Stimulated activated CD8-positive, alpha-beta memory T cell treated with anti-CD3 and anti-CD28 coated beads, Interleukin-4, amount 100 ng/mL, for 24 hours (primary cell): ENCODE results near the gene SERGEF.

ENCODE experiments used
- DNase-seq: peaks from one replicate; pipeline ENCODE4 v3.0.0-alpha.2; 2020; ENCODE audit warnings: low read depth

The SERGEF gene

DNA sequence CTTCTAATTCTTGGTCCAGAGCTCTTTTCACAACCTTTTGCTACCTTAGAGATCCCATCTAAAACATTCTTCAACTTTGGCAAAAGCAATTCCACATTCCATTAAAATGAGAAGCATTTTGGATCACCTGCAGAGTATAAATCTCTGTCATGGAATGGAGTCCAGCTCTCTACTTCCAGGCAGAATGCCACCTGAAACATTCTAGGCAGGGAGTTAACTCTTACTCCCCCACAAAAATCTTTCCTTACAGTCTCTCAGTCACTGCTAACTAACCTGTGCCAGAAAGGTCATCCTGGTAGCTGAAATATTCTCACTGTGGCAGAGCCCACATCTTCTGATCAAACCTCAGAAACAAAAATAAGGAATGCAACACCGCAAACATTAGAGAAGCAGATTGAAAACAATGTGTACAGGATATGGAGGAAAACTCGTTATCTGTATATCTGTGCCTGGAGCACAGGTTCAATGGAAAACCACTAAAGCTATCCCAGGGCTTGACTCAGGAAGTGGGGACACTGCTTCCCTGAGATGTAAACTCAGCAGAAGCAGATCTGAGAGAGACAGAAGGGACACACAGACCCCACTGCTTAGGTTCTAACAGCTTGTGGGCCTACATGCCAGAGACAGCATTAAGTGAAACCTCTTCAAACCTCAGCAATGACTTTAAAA is 199.3 kb downstream of the SERGEF start:
- no peak for DNase-seq

- DNase-seq: no peak
These were observed 200.0 kb downstream of the SERGEF start for GRCh38 chr11:17812865-17813187.

- DNase-seq: no peak
These were observed 200.6 kb downstream of the SERGEF start for GRCh38 chr11:17812091-17812864.

- DNase-seq: no peak
These were observed 201.5 kb downstream of the SERGEF start for GRCh38 chr11:17811352-17811751.

GRCh38 chr11:17810746-17811145 is 202.1 kb downstream of the SERGEF start:
- DNase-seq: no peak

DNA sequence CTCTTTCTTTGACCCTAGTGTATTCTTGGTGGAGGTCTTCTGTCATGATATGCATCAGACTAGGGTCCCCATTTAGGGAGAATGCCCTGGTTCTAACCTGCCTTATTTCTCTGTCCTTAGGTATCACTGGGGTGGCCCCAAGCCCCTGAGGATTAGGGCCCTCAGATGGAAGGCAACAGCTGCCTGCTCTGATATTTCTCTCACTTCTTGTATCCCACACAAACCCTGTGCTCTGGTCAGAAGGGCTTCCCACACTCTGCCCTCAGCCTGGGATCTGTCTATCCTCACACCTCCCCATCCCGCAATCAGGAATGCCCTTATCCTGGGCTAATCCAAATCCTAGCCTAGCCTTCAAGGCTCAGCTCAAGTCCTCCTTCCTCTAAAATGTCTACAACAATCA is 202.8 kb downstream of the SERGEF start:
- DNase-seq: no peak

- DNase-seq: no peak
These were observed 205.8 kb downstream of the SERGEF start for GRCh38 chr11:17807034-17807433.

DNA sequence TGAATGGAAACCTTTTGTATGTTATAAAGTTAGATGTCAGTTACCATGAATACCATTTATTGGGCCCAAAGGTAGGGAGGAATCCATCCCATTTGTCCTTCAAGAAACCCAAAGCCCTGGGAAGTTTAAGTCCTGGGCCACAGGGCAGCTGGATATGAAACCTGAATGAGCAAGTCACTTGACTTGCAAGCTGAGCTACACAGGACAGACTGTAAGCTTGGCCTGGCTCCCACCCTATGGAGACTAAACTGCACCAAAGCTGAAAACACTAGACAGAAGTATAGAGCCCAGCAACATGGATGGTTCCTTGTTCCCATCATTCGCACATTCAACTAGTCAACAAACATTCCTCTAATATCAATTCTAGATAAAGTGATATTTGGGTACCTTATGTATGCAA is 207.0 kb downstream of the SERGEF start:
- DNase-seq: no peak

- DNase-seq: no peak
These were observed 207.8 kb downstream of the SERGEF start for GRCh38 chr11:17805043-17805442.

- DNase-seq: no peak
These were observed 209.0 kb downstream of the SERGEF start for GRCh38 chr11:17803754-17804334.

DNA sequence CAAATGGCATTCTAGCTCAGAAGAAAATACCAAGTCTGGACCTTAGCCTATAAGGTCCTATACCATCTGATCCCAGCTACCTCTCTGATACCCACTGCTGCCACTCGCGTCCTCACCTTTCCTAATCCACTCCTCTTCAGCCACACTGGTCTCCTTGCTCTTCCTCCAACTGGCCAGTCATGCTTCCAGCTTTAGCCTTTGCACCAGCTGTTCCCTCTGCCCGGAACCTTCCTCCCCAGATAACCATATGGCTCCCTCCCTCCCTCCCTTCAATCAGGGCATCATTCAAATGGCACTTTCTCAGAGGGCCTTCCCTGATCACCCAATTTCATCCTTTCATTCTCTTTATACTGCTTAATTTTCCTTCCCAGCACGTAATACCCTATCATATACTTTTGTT is 210.4 kb downstream of the SERGEF start:
- no peak for DNase-seq

DNA sequence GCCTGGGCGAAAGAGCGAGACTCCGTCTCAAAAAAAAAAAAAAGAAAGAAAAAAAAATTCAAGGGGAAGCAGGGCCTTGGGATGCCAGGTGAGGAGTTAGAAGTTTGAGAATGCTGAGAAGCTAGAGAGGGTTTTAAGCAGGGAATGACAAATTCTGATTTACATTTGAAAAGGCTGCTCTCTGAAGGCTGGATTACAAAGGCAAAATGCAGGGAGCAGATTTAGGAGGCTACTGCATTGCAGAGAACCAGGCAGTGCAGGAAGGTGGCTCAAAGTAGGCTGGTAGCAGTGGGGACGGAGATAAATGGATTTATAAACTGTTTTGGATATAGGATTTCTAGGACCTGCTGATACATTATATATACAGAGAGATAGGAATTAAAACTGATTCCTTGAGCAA is 211.7 kb downstream of the SERGEF start:
- no peak for DNase-seq

DNA sequence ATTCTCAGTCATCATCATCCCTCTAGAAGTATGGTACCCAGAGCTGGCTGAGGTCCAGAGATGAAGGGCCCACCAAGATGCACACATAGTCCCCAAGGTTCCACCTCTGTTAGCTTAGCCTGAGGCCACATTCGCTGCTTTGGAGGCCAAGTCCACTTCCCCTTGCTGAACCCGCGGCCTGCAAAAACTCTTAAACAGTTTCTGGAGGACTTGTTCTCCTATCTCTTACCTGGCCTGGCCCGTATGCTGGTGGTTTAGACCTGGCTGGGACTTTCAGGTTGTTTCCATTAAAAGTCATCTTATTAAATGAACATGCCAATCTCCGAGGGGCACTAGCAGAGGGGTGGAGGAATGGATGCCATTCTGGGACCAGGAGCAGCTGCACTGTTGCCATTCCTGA is 213.7 kb downstream of the SERGEF start:
- no peak for DNase-seq

DNA sequence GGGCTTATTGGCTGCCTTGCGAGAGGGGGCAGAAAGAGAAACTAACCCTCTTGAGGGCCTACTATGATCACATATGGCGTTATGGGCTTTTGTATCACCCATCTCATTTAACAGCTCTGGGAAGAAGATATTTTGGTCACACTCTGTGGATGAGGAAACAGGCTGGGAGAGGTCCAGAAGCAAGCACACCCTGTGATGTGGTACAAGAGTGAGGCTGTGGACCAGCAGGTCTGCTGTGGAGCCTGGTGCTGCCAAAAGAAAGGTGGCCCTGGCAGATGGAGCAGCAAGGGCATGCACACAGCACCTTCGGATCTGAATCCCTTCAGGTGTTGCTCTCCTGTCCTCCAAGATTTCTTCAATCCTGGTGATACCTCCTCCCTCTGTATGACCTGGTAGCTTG is 214.1 kb downstream of the SERGEF start:
- DNase-seq: no peak

DNA sequence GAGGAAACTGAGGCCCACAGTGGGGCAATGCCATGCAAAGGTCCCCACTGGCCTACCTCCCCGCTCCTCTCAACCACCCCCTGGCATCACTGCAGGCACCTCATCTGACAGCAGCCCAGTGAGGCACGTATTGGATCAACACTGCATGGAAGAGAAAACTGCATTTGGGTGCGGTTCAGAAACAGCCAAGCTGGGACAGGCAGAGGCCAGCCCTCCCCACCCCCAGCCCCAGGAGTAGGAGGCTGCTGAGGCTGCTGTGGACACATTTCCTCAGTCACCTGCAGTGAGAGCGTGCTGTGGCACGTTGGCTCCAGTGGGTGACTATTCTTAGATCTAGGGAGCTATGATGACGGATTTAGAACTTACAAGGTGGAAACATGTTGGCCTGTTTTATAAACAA is 214.6 kb downstream of the SERGEF start:
- DNase-seq: no peak

GRCh38 chr11:17796154-17796553 is 216.7 kb downstream of the SERGEF start:
- DNase-seq: no peak

GRCh38 chr11:17794981-17795380 is 217.9 kb downstream of the SERGEF start:
- DNase-seq: no peak

DNA sequence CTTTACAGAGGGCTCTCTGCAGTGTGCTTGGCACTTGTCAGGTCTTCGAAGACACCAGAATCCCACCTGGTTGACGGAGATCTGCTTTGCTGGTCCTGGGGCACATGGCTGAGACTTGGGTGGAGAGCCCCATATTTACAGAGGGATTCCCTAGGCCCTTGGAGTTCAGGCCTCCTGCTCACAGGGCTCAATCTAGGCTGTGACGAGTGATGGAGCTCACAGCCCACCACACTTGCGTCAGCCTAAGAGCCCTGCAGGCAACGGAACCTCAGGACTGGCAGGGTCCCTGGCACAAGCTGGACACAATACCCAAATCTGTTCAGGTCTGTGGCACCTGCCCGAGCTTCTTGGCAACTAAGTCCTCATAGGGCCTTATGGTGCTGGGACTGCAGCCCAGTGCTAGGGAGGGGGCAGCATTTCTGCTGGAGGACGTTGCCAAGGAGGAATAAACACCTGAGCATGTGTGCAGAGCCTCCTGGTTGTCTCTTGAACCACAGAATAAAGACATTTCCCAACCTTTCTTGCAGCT is 219.1 kb downstream of the SERGEF start:
- no peak for DNase-seq

DNA sequence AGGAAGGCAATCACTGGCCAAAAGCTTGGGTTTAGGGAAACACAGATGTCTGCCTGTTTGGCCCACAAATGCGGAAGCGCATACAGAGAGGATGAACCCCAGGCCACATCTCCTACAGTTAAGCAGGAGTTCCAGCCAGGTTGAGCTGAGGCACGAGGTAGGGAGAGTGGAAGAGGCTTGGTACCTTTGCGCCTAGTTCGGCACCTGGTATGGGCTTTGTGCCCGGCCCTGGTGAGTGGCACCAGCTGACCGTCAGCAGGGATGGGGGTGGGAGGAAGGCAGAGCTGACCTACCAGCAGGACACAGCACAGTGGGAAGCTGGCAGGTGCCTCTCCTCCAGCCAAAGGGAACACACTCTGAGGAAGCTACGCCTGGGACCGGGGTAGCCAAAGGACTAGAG is 220.7 kb downstream of the SERGEF start:
- no peak for DNase-seq

GRCh38 chr11:17791144-17791543 is 221.7 kb downstream of the SERGEF start:
- DNase-seq: no peak

DNA sequence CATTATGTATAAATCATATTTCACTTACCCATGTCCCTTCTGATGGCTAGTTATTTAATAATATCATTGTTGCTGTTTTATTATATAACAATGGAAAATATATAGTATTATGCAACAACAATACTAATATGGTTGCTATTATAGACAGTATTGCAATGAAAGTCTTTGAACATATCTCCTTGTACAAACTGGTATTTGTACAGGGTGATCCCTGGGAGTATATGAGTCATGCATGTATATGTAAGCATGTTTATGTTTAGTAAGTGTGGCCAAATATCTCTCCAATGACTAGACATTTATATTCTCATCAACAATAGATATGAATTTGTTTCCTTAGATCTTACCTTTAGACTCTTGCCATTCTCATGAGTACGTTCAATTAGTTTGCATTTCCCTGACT is 222.4 kb downstream of the SERGEF start:
- DNase-seq: no peak

GRCh38 chr11:17788084-17788483 is 224.8 kb downstream of the SERGEF start:
- DNase-seq: no peak

GRCh38 chr11:17786824-17787525 is 225.9 kb downstream of the SERGEF start:
- DNase-seq: no peak
